ENCODE data around the gene SRM.
"Not testable (repeated sequence)": the region's sequence is repeated elsewhere in the genome, so short reads cannot be mapped to it uniquely, and the experiment has no call there.

Gene SRM

GRCh38 chr1:11059968-11060830 is at the start of gene SRM:
Gene SRM, minus strand, starts transcription at chr1:11060018. Its CDS starts 75 bp downstream, at chr1:11059943.
- Histone ChIP-seq H3K27ac (peak within 1 kb of the TSS; percentile 57 to 91 (median 85)), H3K4me3 (peak within 1 kb of the TSS; percentile 77 to 97 (median 91))

- Histone ChIP-seq H3K27ac (no peak overlapping the region), H3K4me3 (no peak overlapping the region)
Measured at GRCh38 chr1:11109047-11109760, 49.4 kb upstream of the SRM start.

GRCh38 chr1:11107599-11107998 is 47.8 kb upstream of the SRM start:
- H3K4me3 ChIP-seq, result no peak overlapping the region
- no peak overlapping the region for H3K27ac ChIP-seq

- H3K27ac ChIP-seq, result no peak overlapping the region
Measured at GRCh38 chr1:11105586-11105985, 45.8 kb upstream of the SRM start.

GRCh38 chr1:11101347-11101746 is 41.5 kb upstream of the SRM start:
- Histone ChIP-seq H3K4me3 (no peak overlapping the region), H3K27ac (no peak overlapping the region)

More at GRCh38 chr1:11105586-11105985, 45.8 kb upstream of the SRM start:
- H3K4me3 ChIP-seq, result no peak overlapping the region

GRCh38 chr1:11100806-11101205 is 41.0 kb upstream of the SRM start:
- not testable (repeated sequence) for H3K27ac ChIP-seq

GRCh38 chr1:11100149-11100493 is 40.3 kb upstream of the SRM start:
- peak overlapping the region in 20 of 21 experiments; percentile 83 to 98 (median 94) for H3K27ac ChIP-seq
- peak overlapping the region; percentile 93 to 100 (median 97) for H3K4me3 ChIP-seq

More at GRCh38 chr1:11100806-11101205, 41.0 kb upstream of the SRM start:
- H3K4me3 ChIP-seq, result not testable (repeated sequence)

- Histone ChIP-seq H3K4me3 (peak within 1 kb of the TSS; percentile 93 to 100 (median 97)), H3K27ac (peak within 1 kb of the TSS; percentile 83 to 98 (median 94))
Measured at GRCh38 chr1:11099310-11100148, 39.7 kb upstream of the SRM start, which contains the start of gene EXOSC10. Gene EXOSC10, minus strand, starts transcription at chr1:11099869. Its CDS starts 38 bp downstream, at chr1:11099831.

GRCh38 chr1:11098931-11099309 is 39.1 kb upstream of the SRM start:
- H3K27ac ChIP-seq, result peak overlapping the region; percentile 83 to 98 (median 94)
- H3K4me3 ChIP-seq, result peak overlapping the region; percentile 93 to 100 (median 97)

GRCh38 chr1:11083784-11084183 is 24.0 kb upstream of the SRM start:
- not testable (repeated sequence) for H3K4me3 ChIP-seq, H3K27ac ChIP-seq

- no peak overlapping the region for H3K27ac ChIP-seq
- H3K4me3 ChIP-seq, result no peak overlapping the region
Measured at GRCh38 chr1:11080931-11081330, 21.1 kb upstream of the SRM start.

GRCh38 chr1:11078631-11079030 is 18.8 kb upstream of the SRM start:
- Histone ChIP-seq H3K27ac (no peak overlapping the region), H3K4me3 (no peak overlapping the region)

GRCh38 chr1:11073398-11073797 is 13.6 kb upstream of the SRM start:
- H3K27ac ChIP-seq, H3K4me3 ChIP-seq: not testable (repeated sequence)

- Histone ChIP-seq H3K4me3 (no peak overlapping the region), H3K27ac (no peak overlapping the region)
Measured at GRCh38 chr1:11072216-11072917, 12.5 kb upstream of the SRM start.

- no peak overlapping the region for H3K27ac ChIP-seq
- H3K4me3 ChIP-seq, result no peak overlapping the region
Measured at GRCh38 chr1:11071463-11072215, 11.8 kb upstream of the SRM start.

GRCh38 chr1:11070876-11071275 is 11.1 kb upstream of the SRM start:
- H3K4me3 ChIP-seq, result no peak overlapping the region
- H3K27ac ChIP-seq, result no peak overlapping the region

- Histone ChIP-seq H3K4me3 (no peak overlapping the region), H3K27ac (peak overlapping the region in 3 of 21 experiments; percentile 3 to 39 (median 30))
Measured at GRCh38 chr1:11068600-11069473, 9.0 kb upstream of the SRM start.

Data from skin epidermis (tissue), 12 donors.